T-helper 22 cell (primary cell): ENCODE measurements around the gene TMEM107.

ENCODE experiments used
- DNase-seq: peaks from one replicate; pipeline ENCODE4 v3.0.0-alpha.2; 2020; ENCODE audit warnings: low read depth

TMEM107 gene

GRCh38 chr17:8150194-8151119 lies 25.7 kb downstream of the TMEM107 start:
- DNase-seq, result no peak

GRCh38 chr17:8149419-8150193 lies 26.6 kb downstream of the TMEM107 start:
- DNase-seq, result no peak

GRCh38 chr17:8148560-8148959 lies 27.6 kb downstream of the TMEM107 start:
- DNase-seq, result no peak

- no peak for DNase-seq
Observed at GRCh38 chr17:8147805-8148404, 28.3 kb downstream of the TMEM107 start.

- no peak for DNase-seq
Observed at GRCh38 chr17:8147141-8147804, 28.9 kb downstream of the TMEM107 start.

- DNase-seq, result no peak
Observed at GRCh38 chr17:8146381-8147140, 29.6 kb downstream of the TMEM107 start.

GRCh38 chr17:8145811-8146210 lies 30.4 kb downstream of the TMEM107 start:
- no peak for DNase-seq

GRCh38 chr17:8144401-8145231 lies 31.6 kb downstream of the TMEM107 start:
- no peak for DNase-seq

GRCh38 chr17:8143581-8144400 lies 32.4 kb downstream of the TMEM107 start:
- DNase-seq, result no peak

GRCh38 chr17:8142887-8143580 lies 33.1 kb downstream of the TMEM107 start:
- no peak for DNase-seq

GRCh38 chr17:8142158-8142886 lies 33.9 kb downstream of the TMEM107 start:
- no peak for DNase-seq

GRCh38 chr17:8141741-8142140 lies 34.4 kb downstream of the TMEM107 start:
- no peak for DNase-seq

GRCh38 chr17:8141045-8141444 lies 35.1 kb downstream of the TMEM107 start:
- DNase-seq, result no peak

- DNase-seq, result no peak
Observed at GRCh38 chr17:8140065-8141029, 35.8 kb downstream of the TMEM107 start.

- peak; percentile 83 for DNase-seq
Observed at GRCh38 chr17:8138672-8139371, 37.4 kb downstream of the TMEM107 start.

- no peak for DNase-seq
Observed at GRCh38 chr17:8138374-8138671, 37.9 kb downstream of the TMEM107 start.
